HepG2 (cell line): Measurements from ENCODE around the gene STK11. TPM values are rescaled to one million over a fixed set of nuclear protein-coding genes. Genes with fewer than 3 reads are reported as not detected.

Source experiments
- CAMTA2 ChIP-seq: sonication (generic); formaldehyde crosslinking; IDR thresholded peaks from 2 replicates; pipeline ENCODE4 v1.4.0; 2020; ENCODE audit warnings: mild to moderate bottlenecking, missing genetic modification reagents, borderline replicate concordance
- EEA1 ChIP-seq: sonication (generic); formaldehyde crosslinking; IDR thresholded peaks from 2 replicates; pipeline ENCODE4 v1.5.1; 2020; ENCODE audit warnings: mild to moderate bottlenecking, missing genetic modification reagents, borderline replicate concordance
- GABPB1 ChIP-seq: IDR thresholded peaks from 2 replicates; pipeline ENCODE4 v1.6.1; 2016; ENCODE audit warnings: mild to moderate bottlenecking, missing genetic modification reagents, moderate library complexity, missing compliant biosample characterization
- ISX ChIP-seq: sonication (generic); formaldehyde crosslinking; conservative IDR thresholded peaks from 2 replicates; pipeline ENCODE4 v1.5.0; 2020; ENCODE audit warnings: missing genetic modification reagents
- KDM4B ChIP-seq: sonication (generic); formaldehyde crosslinking; IDR thresholded peaks from 2 replicates; pipeline ENCODE4 v1.4.0; 2020; ENCODE audit warnings: missing genetic modification reagents
- MAF1 ChIP-seq: sonication (generic); formaldehyde crosslinking; IDR thresholded peaks from 2 replicates; pipeline ENCODE4 v1.5.0; 2020; ENCODE audit warnings: missing genetic modification reagents, borderline replicate concordance
- MYC ChIP-seq: sonication (generic); formaldehyde crosslinking; IDR thresholded peaks from 2 replicates; pipeline ENCODE4 v1.9.0; 2021; ENCODE audit warnings: missing genetic modification reagents, borderline replicate concordance
- POLR2AphosphoS5 ChIP-seq: IDR thresholded peaks from 2 replicates; pipeline ENCODE4 v1.6.1; 2012; ENCODE audit warnings: low read depth, low read length
- RAD21 ChIP-seq: fragments of 450-650 bp; formaldehyde crosslinking; IDR thresholded peaks from 2 replicates; pipeline ENCODE4 v1.5.0; 2020; ENCODE audit warnings: mild to moderate bottlenecking
- SKIL ChIP-seq: sonication (generic); formaldehyde crosslinking; IDR thresholded peaks from 2 replicates; pipeline ENCODE4 v1.8.0; 2022; ENCODE audit warnings: missing genetic modification reagents, mild to moderate bottlenecking, moderate library complexity, borderline replicate concordance
- SRF ChIP-seq: IDR thresholded peaks from 2 replicates; pipeline ENCODE4 v1.6.1; 2011; ENCODE audit warnings: mild to moderate bottlenecking, low read depth, low read length, moderate library complexity
- SRSF9 ChIP-seq: fragments of 200-400 bp; formaldehyde crosslinking; IDR thresholded peaks from 2 replicates; pipeline ENCODE4 v1.6.1; 2018; ENCODE audit warnings: borderline replicate concordance, mild to moderate bottlenecking, low read depth, low read length; ENCODE audit not compliant: insufficient read depth, poor library complexity, severe bottlenecking
- SRY ChIP-seq: sonication (generic); formaldehyde crosslinking; IDR thresholded peaks from 2 replicates; pipeline ENCODE4 v1.8.0; 2022; ENCODE audit warnings: mild to moderate bottlenecking, missing genetic modification reagents
- STAT6 ChIP-seq: sonication (generic); formaldehyde crosslinking; IDR thresholded peaks from 2 replicates; pipeline ENCODE4 v1.4.0; 2020; ENCODE audit warnings: missing genetic modification reagents, mild to moderate bottlenecking, borderline replicate concordance
- ZFAT ChIP-seq: sonication (generic); formaldehyde crosslinking; conservative IDR thresholded peaks from 2 replicates; pipeline ENCODE4 v1.8.1; 2023; ENCODE audit warnings: missing genetic modification reagents, inconsistent platforms
- ZFP36 ChIP-seq: fragments of 150-350 bp; IDR thresholded peaks from 2 replicates; pipeline ENCODE4 v1.6.1; 2018; ENCODE audit warnings: borderline replicate concordance, low read length, low read depth; ENCODE audit not compliant: partially characterized antibody
- ZFX ChIP-seq: sonication (generic); formaldehyde crosslinking; IDR thresholded peaks from 2 replicates; pipeline ENCODE4 v1.4.0; 2020; ENCODE audit warnings: mild to moderate bottlenecking, low read depth, missing genetic modification reagents, moderate library complexity
- ZGPAT ChIP-seq: IDR thresholded peaks from 2 replicates; pipeline ENCODE4 v1.6.1; 2016; ENCODE audit warnings: mild to moderate bottlenecking
- ZNF577 ChIP-seq: sonication (generic); formaldehyde crosslinking; IDR thresholded peaks from 2 replicates; pipeline ENCODE4 v1.4.0; 2020; ENCODE audit warnings: mild to moderate bottlenecking, low read depth, missing genetic modification reagents, borderline replicate concordance
- ZNF615 ChIP-seq: sonication (generic); formaldehyde crosslinking; IDR thresholded peaks from 2 replicates; pipeline ENCODE4 v1.5.0; 2020; ENCODE audit warnings: mild to moderate bottlenecking, missing genetic modification reagents, borderline replicate concordance
- ZNF768 ChIP-seq: sonication (generic); formaldehyde crosslinking; IDR thresholded peaks from 2 replicates; pipeline ENCODE4 v1.4.0; 2020; ENCODE audit warnings: missing genetic modification reagents
- ZNF782 ChIP-seq: sonication (generic); formaldehyde crosslinking; IDR thresholded peaks from 2 replicates; pipeline ENCODE4 v1.4.0; 2020; ENCODE audit warnings: missing genetic modification reagents, mild to moderate bottlenecking, borderline replicate concordance
- ZNF883 ChIP-seq: sonication (generic); formaldehyde crosslinking; IDR thresholded peaks from 2 replicates; pipeline ENCODE4 v1.5.1; 2020; ENCODE audit warnings: mild to moderate bottlenecking, missing genetic modification reagents; ENCODE audit errors: not compliant biosample characterization
- polyA plus RNA-seq, 8 experiments: library from polyadenylated mRNA; depleted of rRNA in 3 of 8; stranded (reverse) in 7 of 8; unstranded in 1 of 8; fragments of >200 nt; fragmentation: Illumina TruSeq in 4 of 8; extraction: Trizol in 4 of 8; gene quantifications; 2 replicates each; pipeline versions ENCODE4 v1.2.1 to v1.2.3, GENCODE V29; 2011 to 2016; ENCODE audit warnings: low read depth in 4 of 8, missing spikeins in 1 of 8, mixed read lengths in 1 of 8; ENCODE audit not compliant: insufficient read depth in 1 of 8
- total RNA-seq, 5 experiments: library from RNA; depleted of rRNA; stranded (reverse); fragments of >200 nt; fragmentation: Illumina TruSeq; extraction: Trizol; gene quantifications; 2 replicates each; pipeline ENCODE4 v1.2.3, GENCODE V29; 2016; ENCODE audit warnings: low read depth in 1 of 5

Gene STK11
- total and polyA plus RNA-seq, 2 of the 13 experiments (the other 11 are each of a cell fraction or from before 2014, with no cell fraction given) = 27.5 to 43.6 TPM

GRCh38 chr19:1266129-1266915, 60.7 kb downstream of the STK11 start (continued):
- peak; percentile 64; the same call in 1 of the 2 replicates for TF ChIP-seq GABPB1 (CRISPR knock-in tag)
- TF ChIP-seq SRF = no peak
- 0 out of 2 replicates have a peak, but pooled peaks have one; percentile 36 for TF ChIP-seq KDM4B (CRISPR knock-in tag)
- peak; percentile 89 for TF ChIP-seq SKIL
- TF ChIP-seq EEA1 (CRISPR knock-in tag) = 0 out of 2 replicates have a peak, but pooled peaks have one; percentile 30
- TF ChIP-seq SRY (CRISPR knock-in tag) = peak; percentile 12; the same call in 1 of the 2 replicates
- TF ChIP-seq MAF1 (CRISPR knock-in tag) = peak; percentile 17
- TF ChIP-seq ZGPAT = peak; percentile 84
- 0 out of 2 replicates have a peak, but pooled peaks have one; percentile 60 for TF ChIP-seq ZNF577 (CRISPR knock-in tag)
- no peak for TF ChIP-seq SRSF9
- TF ChIP-seq ZNF615 (CRISPR knock-in tag) = no peak
- no peak for TF ChIP-seq ISX (CRISPR knock-in tag)
- no peak for TF ChIP-seq ZFP36
- TF ChIP-seq POLR2AphosphoS5 = peak; percentile 34; the same call in 1 of the 2 replicates
- 0 out of 2 replicates have a peak, but pooled peaks have one; percentile 50 for TF ChIP-seq CAMTA2
- TF ChIP-seq ZFX = peak; percentile 73
- TF ChIP-seq ZNF782 (CRISPR knock-in tag) = no peak
- peak; percentile 42; the same call in 1 of the 2 replicates for TF ChIP-seq MYC (CRISPR knock-in tag)
- no peak for TF ChIP-seq STAT6
- TF ChIP-seq ZFAT (CRISPR knock-in tag) = no peak
- TF ChIP-seq ZNF768 = peak; percentile 56; the same call in 1 of the 2 replicates
- peak; percentile 32 for TF ChIP-seq ZNF883 (CRISPR knock-in tag)
- no peak for TF ChIP-seq RAD21 (CRISPR knock-in tag)
